GM19324 (cell line): ENCODE data around the gene HMCES.
"Not testable (repeated sequence)": the region's sequence is repeated elsewhere in the genome, so short reads cannot be mapped to it uniquely, and the experiment has no call there.

Source experiments
- ATAC-seq: cut with Tn5 transposase; IDR thresholded peaks from one replicate; pipeline ENCODE4 v1.9.1; 2021; ENCODE audit warnings: mild to moderate bottlenecking, moderate library complexity; ENCODE audit not compliant: unreplicated experiment, low FRiP score

HMCES gene

GRCh38 chr3:129317014-129317771, 38.5 kb downstream of the HMCES start:
- ATAC-seq = no peak

DNA sequence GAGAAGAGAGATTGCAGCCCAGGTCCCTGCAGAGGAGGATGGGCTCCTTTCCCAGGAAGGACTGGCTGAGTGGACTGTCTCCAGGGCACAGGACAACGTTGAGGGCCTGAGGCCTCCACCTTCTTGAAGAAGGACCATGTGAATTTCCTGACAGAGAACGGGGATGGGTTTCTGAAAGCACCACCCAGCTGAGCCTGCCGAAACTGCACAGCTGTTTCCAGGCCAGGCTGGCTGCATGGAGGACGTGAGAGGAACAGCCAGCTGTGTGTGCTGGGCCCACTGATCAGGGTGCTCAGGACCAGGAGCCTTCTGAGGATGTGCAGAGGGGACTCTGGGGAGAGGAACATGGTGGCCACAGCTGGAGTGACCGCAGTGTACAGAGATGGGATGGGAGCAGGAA, 39.2 kb downstream of the HMCES start:
- ATAC-seq = no peak

DNA sequence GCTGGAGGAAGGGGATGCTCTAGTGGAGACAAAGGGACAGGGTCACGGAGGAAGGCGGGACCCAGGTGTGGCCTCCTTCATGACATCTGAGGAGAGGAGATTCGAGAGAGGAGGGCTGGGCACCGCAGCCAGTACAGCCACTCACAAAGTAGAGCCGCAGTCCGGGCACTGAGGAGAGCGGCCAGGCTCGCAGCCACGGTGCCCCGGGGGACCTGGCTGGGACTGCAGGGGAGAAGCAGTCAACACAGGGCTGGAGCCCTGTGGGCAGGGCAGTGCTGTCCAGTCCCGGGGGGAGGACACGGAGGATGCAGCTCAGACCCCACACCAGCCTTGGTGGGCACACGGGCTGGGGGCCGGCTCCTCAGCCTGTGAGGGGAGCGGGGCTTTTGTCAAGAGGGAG, 40.3 kb downstream of the HMCES start:
- no peak for ATAC-seq

- ATAC-seq = no peak
Measured at GRCh38 chr3:129320261-129320660, 41.6 kb downstream of the HMCES start.

DNA sequence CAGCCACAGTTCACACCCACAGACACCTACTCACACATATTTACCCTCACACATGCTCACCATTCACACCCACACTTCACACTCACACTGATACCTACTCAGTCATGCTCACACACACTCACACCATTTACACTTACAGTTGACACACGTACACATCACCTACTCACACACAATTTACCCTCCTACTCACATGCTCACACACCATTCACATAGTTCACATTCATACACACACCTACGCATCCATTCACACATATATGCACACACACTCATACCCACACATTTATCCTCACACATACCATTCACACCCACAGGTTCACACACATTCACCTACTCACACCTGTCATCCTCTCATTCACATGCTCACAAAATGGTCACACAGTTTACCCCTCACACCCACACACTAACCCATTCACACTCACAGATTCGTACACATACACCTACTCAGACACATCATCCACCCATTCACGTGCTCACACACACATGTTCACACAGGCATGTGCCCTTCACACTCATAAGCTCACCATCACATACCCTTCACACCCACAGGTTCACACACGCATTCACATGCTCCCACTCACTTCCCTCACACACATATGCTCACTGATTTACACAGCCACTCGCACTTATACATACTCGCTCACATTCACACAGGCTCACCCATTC, 42.3 kb downstream of the HMCES start:
- ATAC-seq = no peak

DNA sequence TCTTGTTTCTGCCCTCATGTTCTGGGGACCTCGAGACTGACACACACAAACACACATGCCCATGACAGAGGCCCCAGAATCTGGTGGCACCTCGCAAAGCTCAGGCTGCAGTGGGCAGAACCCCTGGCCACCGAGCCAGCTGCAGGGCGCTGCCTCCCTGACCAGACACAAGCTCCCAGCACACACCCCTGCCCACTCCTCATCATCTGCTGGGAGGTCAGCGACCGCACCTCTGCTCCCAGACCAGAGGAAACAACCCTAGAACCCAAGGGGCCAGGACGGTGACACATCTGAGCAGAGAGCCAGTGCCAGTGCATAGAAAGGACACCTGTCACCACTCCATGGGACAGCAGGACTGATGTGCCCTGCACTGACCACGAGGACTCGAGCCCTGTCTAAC, 43.2 kb downstream of the HMCES start:
- ATAC-seq = no peak

DNA sequence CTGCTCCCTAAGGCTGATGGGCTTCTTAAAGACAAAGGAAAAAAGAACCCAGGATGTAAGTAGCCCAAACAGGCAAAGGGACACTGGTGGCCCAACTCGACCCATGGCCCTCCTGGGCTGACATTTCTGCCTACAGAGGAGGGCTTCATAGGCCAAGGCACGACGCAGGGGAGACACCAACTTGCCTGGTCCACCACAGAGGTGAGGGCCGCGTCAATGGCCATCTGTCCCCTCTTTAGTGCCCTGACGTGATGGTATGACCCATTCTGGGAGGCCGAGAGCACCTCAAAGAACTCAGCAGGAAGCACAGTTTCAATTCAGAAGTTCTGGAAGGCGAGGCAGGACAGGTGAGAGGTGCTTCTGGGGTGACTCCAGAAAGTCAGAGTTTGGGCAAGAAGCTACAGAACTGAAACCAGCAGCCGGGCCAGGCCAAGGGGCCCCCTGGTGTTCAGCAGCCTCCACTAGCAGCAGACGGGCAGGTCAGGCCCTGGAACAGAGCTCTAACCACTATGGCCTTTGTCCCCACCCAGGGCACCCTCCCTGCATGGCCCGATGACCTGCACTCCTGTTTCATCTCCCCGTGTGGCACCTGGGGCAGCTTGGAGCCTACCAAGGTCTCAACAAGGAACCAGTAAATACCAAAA, 45.1 kb downstream of the HMCES start:
- no peak for ATAC-seq

DNA sequence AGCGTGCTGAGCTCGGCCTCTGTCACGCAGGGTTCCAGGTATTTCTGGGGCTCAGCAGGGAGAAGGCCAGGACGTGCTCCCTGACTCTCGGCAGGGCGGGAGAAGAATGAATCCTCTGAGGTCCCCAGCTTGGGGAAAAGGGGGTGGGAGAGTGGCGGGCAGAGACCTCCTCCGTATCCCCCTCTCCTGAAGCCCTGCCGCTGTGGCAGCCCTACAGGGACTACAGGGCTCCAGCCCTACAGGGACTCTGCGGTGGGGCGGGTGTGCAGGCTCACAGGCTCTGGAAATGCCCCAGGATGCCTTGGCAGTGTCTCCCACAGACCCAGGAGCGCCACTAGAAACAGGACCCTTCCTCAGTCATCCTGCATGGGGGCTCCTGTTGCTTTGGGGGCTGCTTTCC, 46.2 kb downstream of the HMCES start:
- no peak for ATAC-seq

DNA sequence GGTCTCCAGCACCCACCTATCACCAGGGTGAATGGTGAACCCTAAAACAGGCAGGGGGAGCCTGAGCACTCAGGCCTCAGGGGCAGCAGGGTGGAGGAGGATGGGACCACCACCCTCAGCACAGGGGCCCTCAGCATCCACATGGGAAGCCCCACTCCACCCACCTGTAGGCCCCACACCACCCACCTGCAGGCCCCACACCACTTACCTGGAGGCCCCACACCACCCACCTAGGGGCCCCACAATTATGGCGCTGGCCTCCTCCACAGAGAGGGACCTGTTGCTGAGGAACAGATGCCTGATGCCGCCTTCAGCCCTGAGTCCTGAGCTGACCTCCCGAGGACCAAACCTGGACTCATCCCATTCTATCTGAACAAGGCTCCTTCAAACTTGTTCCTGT, 46.7 kb downstream of the HMCES start:
- no peak for ATAC-seq

- ATAC-seq = no peak
Measured at GRCh38 chr3:129326138-129326537, 47.5 kb downstream of the HMCES start.

DNA sequence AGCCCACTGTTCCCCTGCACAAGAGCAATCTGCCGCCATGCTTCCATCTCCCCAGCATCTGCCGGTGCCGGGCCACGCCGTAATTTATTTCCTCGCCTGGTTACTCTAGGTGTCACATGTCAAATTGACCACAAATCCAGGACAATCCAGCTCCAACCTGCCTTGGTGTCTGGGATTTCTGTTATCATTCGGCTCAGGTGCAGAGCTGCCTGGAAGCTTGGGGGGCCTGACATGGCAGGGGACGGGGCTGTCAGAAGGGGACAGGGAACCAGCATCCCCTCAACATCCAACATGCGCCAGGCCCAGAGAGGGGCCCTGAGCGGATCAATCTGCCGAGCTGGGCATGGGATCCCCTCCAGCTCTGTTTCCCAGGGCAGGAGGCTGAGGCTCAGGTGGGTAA, 47.9 kb downstream of the HMCES start:
- ATAC-seq = no peak

DNA sequence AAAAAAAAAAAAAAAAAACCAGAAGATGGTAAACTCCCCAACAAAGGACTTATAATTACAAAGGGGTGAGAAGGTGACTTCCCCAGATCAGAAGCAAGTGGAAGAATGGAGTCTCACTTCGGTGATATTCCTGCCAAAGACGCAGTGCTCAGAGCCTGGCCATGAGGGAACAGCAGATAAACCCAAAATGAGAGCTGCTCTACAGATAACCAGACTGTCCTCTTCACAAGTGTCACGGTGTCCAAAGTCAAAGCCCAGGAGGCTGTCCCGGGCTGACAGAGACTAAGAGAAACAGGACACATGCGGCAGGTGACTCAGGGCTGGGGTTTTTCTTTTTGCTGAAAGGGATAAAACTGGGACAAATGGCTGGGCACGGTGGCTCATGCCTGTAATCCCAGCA, 48.8 kb downstream of the HMCES start:
- ATAC-seq = no peak

DNA sequence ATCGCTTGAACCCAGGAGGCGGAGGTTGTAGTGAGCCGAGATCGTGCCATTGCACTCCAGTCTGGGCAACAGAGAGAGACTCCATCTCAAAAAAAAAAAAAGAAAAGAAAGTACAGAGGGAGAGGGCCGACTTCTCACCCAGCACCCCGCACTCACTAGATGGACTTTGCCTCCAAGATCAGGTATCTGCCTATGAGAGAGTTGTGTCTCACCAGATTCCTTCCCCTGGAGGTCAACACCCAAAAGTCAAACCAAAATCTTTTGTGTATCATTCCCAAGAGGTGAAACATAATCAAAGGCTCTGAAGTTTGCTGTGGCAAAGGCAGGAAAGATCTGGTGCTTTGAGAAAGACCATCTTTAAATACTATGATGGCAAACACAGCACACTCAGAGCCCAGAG, 51.2 kb downstream of the HMCES start:
- ATAC-seq = no peak

GRCh38 chr3:129330409-129330808, 51.7 kb downstream of the HMCES start:
- no peak for ATAC-seq

GRCh38 chr3:129333891-129334290, 55.2 kb downstream of the HMCES start:
- no peak for ATAC-seq

- no peak for ATAC-seq
Measured at GRCh38 chr3:129336093-129336706, 57.5 kb downstream of the HMCES start.

- ATAC-seq = not testable (repeated sequence)
Measured at GRCh38 chr3:129337719-129338118, 59.0 kb downstream of the HMCES start.

DNA sequence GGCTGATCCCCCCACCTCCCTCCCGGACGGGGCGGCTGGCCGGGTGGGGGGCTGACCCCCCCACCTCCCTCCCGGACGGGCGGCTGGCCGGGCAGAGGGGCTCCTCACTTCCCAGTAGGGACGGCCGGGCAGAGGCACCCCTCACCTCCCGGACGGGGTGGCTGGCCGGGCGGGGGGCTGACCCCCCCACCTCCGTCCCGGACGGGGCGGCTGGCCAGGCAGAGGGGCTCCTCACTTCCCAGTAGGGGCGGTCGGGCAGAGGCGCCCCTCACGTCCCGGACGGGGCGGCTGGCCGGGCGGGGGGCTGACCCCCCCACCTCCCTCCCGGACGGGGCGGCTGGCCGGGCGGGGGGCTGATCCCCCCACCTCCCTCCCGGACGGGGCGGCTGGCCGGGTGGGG, 60.5 kb downstream of the HMCES start:
- ATAC-seq = not testable (repeated sequence)

DNA sequence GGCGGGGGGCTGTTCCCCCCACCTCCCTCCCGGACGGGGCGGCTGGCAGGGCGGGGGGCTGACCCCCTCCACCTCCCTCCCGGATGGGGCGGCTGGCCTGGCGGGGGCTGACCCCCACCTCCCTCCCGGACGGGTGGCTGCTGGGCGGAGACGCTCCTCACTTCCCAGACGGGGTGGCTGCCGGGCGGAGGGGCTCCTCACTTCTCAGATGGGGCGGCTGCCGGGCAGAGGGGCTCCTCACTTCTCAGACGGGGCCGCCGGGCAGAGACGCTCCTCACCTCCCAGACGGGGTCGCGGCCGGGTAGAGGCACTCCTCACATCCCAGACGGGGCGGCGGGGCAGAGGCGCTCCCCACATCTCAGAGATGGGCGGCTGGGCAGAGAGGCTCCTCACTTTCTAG, 61.2 kb downstream of the HMCES start:
- ATAC-seq = not testable (repeated sequence)

- no peak for ATAC-seq
Measured at GRCh38 chr3:129341331-129342141, 62.9 kb downstream of the HMCES start.
